ENCODE data around the gene PTGIR. TPM values are rescaled to one million over a fixed set of nuclear protein-coding genes. Genes with fewer than 3 reads are reported as not detected.
"Not testable (repeated sequence)": the region's sequence is repeated elsewhere in the genome, so short reads cannot be mapped to it uniquely, and the experiment has no call there.

Gene PTGIR
- total RNA-seq, 6 experiments from 2014 or later, result 2.4 to 4.1 (median 3.0) TPM

- 77% methylated on average over 7 of the region's 14 CpGs for WGBS (ENCODE audit: insufficient coverage, low coverage, low lambda C conversion rate, missing lambda C conversion rate)
- no peak for ATAC-seq
- no peaks in the 10 kb centered on the region for H3K4me1 ChIP-seq
- H3K27me3 ChIP-seq, result no peaks in the 10 kb centered on the region
- H3K36me3 ChIP-seq, result no peaks in the 10 kb centered on the region
- TF ChIP-seq, protein P1, sequence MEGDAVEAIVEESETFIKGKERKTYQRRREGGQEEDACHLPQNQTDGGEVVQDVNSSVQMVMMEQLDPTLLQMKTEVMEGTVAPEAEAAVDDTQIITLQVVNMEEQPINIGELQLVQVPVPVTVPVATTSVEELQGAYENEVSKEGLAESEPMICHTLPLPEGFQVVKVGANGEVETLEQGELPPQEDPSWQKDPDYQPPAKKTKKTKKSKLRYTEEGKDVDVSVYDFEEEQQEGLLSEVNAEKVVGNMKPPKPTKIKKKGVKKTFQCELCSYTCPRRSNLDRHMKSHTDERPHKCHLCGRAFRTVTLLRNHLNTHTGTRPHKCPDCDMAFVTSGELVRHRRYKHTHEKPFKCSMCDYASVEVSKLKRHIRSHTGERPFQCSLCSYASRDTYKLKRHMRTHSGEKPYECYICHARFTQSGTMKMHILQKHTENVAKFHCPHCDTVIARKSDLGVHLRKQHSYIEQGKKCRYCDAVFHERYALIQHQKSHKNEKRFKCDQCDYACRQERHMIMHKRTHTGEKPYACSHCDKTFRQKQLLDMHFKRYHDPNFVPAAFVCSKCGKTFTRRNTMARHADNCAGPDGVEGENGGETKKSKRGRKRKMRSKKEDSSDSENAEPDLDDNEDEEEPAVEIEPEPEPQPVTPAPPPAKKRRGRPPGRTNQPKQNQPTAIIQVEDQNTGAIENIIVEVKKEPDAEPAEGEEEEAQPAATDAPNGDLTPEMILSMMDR (IDR thresholded peaks at IDR 0.05), result no peak
- TF ChIP-seq POLR2A (IDR thresholded peaks at IDR 0.05), result no peak
- no peak overlapping the region for H3K27ac ChIP-seq
- no peaks in the 10 kb centered on the region for H3K9me3 ChIP-seq
- intact Hi-C loops (cut with DNase I), result no loop called here
- H3K4me3 ChIP-seq, result no peak overlapping the region
- no peak for DNase-seq
Measured at GRCh38 chr19:46630586-46631205, 5.8 kb upstream of the PTGIR start.

DNA sequence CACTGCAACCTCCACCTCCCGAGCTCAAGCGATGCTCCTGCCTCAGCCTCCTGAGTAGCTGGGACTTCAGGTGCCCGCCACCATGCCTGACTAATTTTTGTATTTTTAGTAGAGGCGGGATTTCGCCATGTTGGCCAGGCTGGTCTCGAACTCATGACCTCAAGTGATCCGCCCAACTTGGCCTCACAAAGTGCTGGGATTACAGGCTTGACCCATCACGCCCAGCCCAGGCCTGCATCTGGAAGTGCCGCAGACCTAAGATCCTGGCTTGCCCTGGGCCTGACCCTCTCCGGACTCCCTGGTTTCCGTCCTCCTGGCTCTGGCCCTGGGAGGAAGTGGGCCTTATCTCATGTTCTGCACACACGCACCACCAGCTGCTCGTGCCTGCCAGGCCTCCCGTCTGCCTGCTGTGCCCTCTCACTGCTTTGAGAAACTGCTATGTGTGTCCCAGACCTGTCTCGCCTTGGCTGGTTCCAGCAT, 4.7 kb upstream of the PTGIR start:
- ATAC-seq (peak; percentile 36 to 64 (median 46)), DNase-seq (peak in 1 of 3 donors; percentile 37)
- H3K36me3 ChIP-seq, result no peaks in the 10 kb centered on the region
- H3K4me3 ChIP-seq, result no peak overlapping the region
- TF ChIP-seq POLR2A (IDR thresholded peaks at IDR 0.05), result no peak
- TF ChIP-seq, protein P1 (IDR thresholded peaks at IDR 0.05), result no peak
- H3K4me1 ChIP-seq, result no peaks in the 10 kb centered on the region
- H3K27ac ChIP-seq, result peak overlapping the region in 1 of 3 donors; percentile 38
- no peaks in the 10 kb centered on the region for H3K27me3 ChIP-seq
- H3K9me3 ChIP-seq, result no peaks in the 10 kb centered on the region
- 65% methylated on average over 11 of the region's 15 CpGs for WGBS (ENCODE audit: insufficient coverage, low coverage, low lambda C conversion rate, missing lambda C conversion rate)
- intact Hi-C loops (cut with DNase I), result no loop called here

- intact Hi-C loops (cut with DNase I); H3K27ac ChIP-seq; H3K9me3 ChIP-seq; ATAC-seq; H3K27me3 ChIP-seq; DNase-seq; H3K36me3 ChIP-seq; H3K4me1 ChIP-seq; H3K4me3 ChIP-seq: not testable (repeated sequence)
- no CpG with 5 or more reads among the region's 7 CpGs for WGBS (ENCODE audit: insufficient coverage, low coverage, low lambda C conversion rate, missing lambda C conversion rate)
Measured at GRCh38 chr19:46628970-46629369, 4.1 kb upstream of the PTGIR start.

GRCh38 chr19:46626446-46626845, 1.6 kb upstream of the PTGIR start:
- H3K27ac ChIP-seq, result peak overlapping the region in 2 of 3 donors; percentile 40 to 70
- DNase-seq, result no peak
- H3K4me1 ChIP-seq, result no peaks in the 10 kb centered on the region
- intact Hi-C loops (cut with DNase I), result no loop called here
- no peaks in the 10 kb centered on the region for H3K9me3 ChIP-seq
- H3K27me3 ChIP-seq, result no peaks in the 10 kb centered on the region
- peak in 1 of 4 donors; percentile 28 for ATAC-seq
- TF ChIP-seq, protein P1 (IDR thresholded peaks at IDR 0.05), result no peak
- TF ChIP-seq POLR2A (IDR thresholded peaks at IDR 0.05), result no peak
- no peak overlapping the region for H3K4me3 ChIP-seq
- H3K36me3 ChIP-seq, result no peaks in the 10 kb centered on the region
- WGBS (ENCODE audit: insufficient coverage, low coverage, low lambda C conversion rate, missing lambda C conversion rate), result 37% methylated on average over 2 of the region's 14 CpGs

- no peak for ATAC-seq
- Histone ChIP-seq H3K9me3 (no peaks in the 10 kb centered on the region), H3K27ac (peak overlapping the region; percentile 15 to 70 (median 40)), H3K4me1 (no peaks in the 10 kb centered on the region), H3K27me3 (no peaks in the 10 kb centered on the region), H3K36me3 (no peaks in the 10 kb centered on the region), H3K4me3 (no peak overlapping the region)
- DNase-seq, result no peak
- no peak for TF ChIP-seq POLR2A (IDR thresholded peaks at IDR 0.05)
- TF ChIP-seq, protein P1 (IDR thresholded peaks at IDR 0.05), result no peak
- intact Hi-C loops (cut with DNase I), result no loop called here
- WGBS (ENCODE audit: insufficient coverage, low coverage, low lambda C conversion rate, missing lambda C conversion rate), result 55% methylated on average over 4 of the region's 12 CpGs
Measured at GRCh38 chr19:46625731-46626130, 842 bp upstream of the PTGIR start.
